Heart left ventricle (tissue), 13 donors: Measurements from ENCODE around the gene VSIG2.

Experiments
- CTCF ChIP-seq, 12 donors: fragments of 200-600 bp; sonication (generic) in 4 of 12; IDR thresholded peaks; one replicate each; pipeline versions ENCODE4 v1.5.0 to v1.8.0; 2018 to 2022; ENCODE audit warnings: antibody characterized with exemption in 12 of 12, mild to moderate bottlenecking in 5 of 12
- POLR2A ChIP-seq, 2 donors: fragments of 450-650 bp; IDR thresholded peaks; one replicate each; pipeline ENCODE4 v1.6.1; 2017; ENCODE audit warnings: antibody characterized with exemption in 2 of 2, mild to moderate bottlenecking in 2 of 2, moderate library complexity in 2 of 2
- donor health status: ischemic (EF 13 %, LVEDD 7.1; RV severe dilation, severe dysfunction).
- donor health status: DM: no; HTN: yes; CAD: no.
- donor health status: DM: no; HTN: no; CAD: no.
- donor health status: ischemic (EF 25% LVEDD 6.9; RV normal size, moderate dysfunction).
- donor health status: ischemic (EF 25% LVEDD 5.7; RV mildly dilated, moderate dysfunction).
- donor health status: ischemic (EF 35%, LVEDD 5.7; RV mildly dilated, moderate dysfunction).
- donor health status: nonischemic (EF 11% LVEDD 7.7; RV severe dilation, severe dysfunction).
- donor health status: DM: yes; HTN: yes; CAD: no.
- donor health status: PGD.
- donor health status: ischemic (EF 29% LVEDD 5.4; RV normal size, mild dysfunction).
- donor health status: nonischemic (EF 23%, LVEDD 6.1; RV moderate dilation, normal function).

DNA sequence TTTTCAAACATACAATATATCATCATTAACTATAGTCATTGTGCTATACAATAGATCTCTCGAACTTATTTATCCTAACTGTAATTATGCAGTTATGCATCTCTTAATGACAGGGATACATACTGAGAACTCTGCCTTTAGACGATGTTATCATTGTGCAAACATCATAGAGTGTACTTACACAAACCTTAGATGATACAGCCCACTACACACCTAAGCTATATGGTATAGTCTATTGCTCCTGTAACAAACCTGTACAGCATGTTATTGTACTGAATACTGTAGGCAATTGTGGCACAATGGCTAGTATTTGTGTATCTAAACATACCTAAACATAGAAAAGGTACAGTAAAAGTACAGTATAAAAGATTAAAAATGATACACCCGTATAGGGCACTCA lies 39.7 kb downstream of the VSIG2 start:
- TF ChIP-seq POLR2A (IDR thresholded peaks at IDR 0.05) (no peak), CTCF (IDR thresholded peaks at IDR 0.05) (no peak)
